Activated T-helper 1 cell treated with anti-CD3 and anti-CD28 coated beads, Interleukin-12 subunit alpha, Interleukin-12 subunit beta, Interleukin-2, Interleukin-4 antibody, amounts not matched to agents 30 ng/mL and 10 ng/mL and 1 ng/mL, durations not matched to agents 14 hours and 24 hours and 36 hours (primary cell): ENCODE measurements around the gene STYX. TPM values are rescaled to one million over a fixed set of nuclear protein-coding genes. Genes with fewer than 3 reads are reported as not detected.

ENCODE experiments used
- DNase-seq: peaks from one replicate; pipeline ENCODE4 v3.0.0; 2021; ENCODE audit warnings: low spot score
- H3K27ac Mint-ChIP-seq: one replicate; pipeline ENCODE4 v1.8.0; 2021; ENCODE audit warnings: mild to moderate bottlenecking, mixed read lengths
- H3K27me3 Mint-ChIP-seq: one replicate; pipeline ENCODE4 v1.8.0; 2022; ENCODE audit warnings: mild to moderate bottlenecking, moderate library complexity, mixed read lengths; ENCODE audit not compliant: insufficient read depth
- H3K36me3 Mint-ChIP-seq: one replicate; pipeline ENCODE4 v1.8.0; 2021; ENCODE audit warnings: low read depth, mixed read lengths
- H3K4me1 Mint-ChIP-seq: one replicate; pipeline ENCODE4 v1.8.0; 2021; ENCODE audit warnings: low read depth, mixed read lengths
- H3K4me3 Mint-ChIP-seq: one replicate; pipeline ENCODE4 v1.8.0; 2021; ENCODE audit warnings: mild to moderate bottlenecking, moderate library complexity, mixed read lengths
- H3K9me3 Mint-ChIP-seq: one replicate; pipeline ENCODE4 v1.8.0; 2021; ENCODE audit warnings: mixed read lengths
- intact Hi-C: fragments of 100-400 bp; cut with micrococcal nuclease; formaldehyde crosslinking; loops from one replicate; pipeline ENCODE4 v1.15.1; 2024
- total RNA-seq: library from RNA; stranded (reverse); gene quantifications from 2 replicates; pipeline ENCODE4 v1.2.3, GENCODE V29; 2022

The STYX gene
- total RNA-seq, 1 donor from 2014 or later: 18.7 TPM

DNA sequence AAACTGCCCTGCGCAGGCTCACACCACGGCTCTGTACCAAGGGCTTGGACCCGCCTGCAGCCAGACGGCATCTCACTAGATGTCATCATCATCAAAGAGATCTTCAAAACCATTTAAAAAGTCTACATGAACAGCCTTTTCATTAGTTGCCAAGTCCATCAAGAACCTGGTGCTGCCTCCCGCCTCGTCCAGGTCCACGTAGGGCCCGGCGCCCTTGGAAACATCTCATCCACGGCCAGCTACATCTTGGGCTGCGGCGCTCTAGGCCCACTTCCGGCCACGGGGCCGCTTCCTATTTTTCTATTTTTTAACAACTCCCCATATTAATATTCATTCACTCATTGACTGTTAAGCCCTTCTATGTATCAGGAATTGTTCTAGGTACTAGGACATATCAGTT, 68.9 kb downstream of the STYX start:
- intact Hi-C loops: no loop called here
- Mint-ChIP-seq H3K36me3 (peaks cover 2% of the 10 kb centered on the region), H3K9me3 (peaks cover 3% of the 10 kb centered on the region), H3K4me1 (no peaks in the 10 kb centered on the region), H3K4me3 (no peak overlapping the region), H3K27ac (no peak overlapping the region), H3K27me3 (peaks cover 7% of the 10 kb centered on the region)
- DNase-seq: no peak

DNA sequence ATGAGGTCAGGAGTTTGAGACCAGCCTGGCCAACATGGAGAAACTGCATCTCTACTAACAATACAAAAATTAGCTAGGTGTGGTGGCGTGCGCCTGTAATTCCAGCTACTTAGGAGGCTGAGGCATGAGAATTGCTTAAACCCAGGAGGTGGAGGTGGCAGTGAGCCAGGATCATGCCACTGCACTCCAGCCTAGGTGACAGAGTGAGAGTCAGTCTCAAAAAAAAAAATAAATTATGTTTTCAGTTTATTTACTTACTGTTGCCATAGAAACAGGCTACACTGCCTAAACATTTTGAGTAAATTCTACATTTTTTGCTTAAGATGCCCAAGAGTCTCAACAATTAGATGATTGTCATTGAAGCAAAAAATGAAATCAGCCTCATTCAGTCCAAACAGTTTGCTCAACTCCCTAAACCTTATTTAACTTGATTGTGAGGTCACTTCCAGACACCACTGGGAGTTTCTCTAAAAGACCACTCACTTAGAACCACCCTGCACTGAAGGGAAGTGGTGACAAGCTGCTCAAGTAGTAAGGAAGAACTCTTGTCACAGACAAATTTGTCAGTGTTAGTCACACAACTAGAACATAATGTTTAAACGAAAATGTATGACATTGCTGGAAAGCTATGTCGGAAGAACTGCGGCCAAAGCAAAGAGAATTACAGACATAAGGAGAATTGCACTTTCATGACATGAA, 71.2 kb downstream of the STYX start:
- intact Hi-C loops: no loop called here
- no peak for DNase-seq

GRCh38 chr14:52802597-52802996, 72.6 kb downstream of the STYX start:
- H3K27me3 Mint-ChIP-seq: peaks cover 7% of the 10 kb centered on the region
- no peaks in the 10 kb centered on the region for H3K9me3 Mint-ChIP-seq
- no peak overlapping the region for H3K27ac Mint-ChIP-seq
- intact Hi-C loops: no loop called here
- no peak for DNase-seq
- no peaks in the 10 kb centered on the region for H3K36me3 Mint-ChIP-seq
- no peaks in the 10 kb centered on the region for H3K4me1 Mint-ChIP-seq
- no peak overlapping the region for H3K4me3 Mint-ChIP-seq

More for the DNA sequence above, 71.2 kb downstream of the STYX start:
- Mint-ChIP-seq H3K9me3 (no peaks in the 10 kb centered on the region), H3K27me3 (peaks cover 7% of the 10 kb centered on the region), H3K27ac (no peak overlapping the region), H3K36me3 (peaks cover 2% of the 10 kb centered on the region), H3K4me1 (no peaks in the 10 kb centered on the region), H3K4me3 (no peak overlapping the region)

DNA sequence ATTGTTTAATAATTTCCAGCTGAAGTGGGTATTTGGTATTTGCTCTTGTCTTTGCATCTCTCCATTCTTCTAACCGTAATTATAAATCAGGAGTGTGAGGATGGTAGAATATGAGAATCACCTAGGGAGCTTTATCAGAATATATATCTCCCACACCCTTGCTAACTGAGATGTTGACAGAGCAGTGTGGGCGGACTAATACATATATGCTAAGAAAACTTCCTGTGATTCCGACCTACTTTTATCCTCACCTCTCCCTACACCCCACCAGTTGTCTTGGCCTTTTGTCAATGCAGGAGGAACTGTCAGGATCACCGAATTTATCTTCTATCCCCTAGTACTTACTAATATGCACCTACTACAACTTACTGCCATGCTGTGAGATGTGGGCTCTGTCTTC, 76.1 kb downstream of the STYX start:
- H3K36me3 Mint-ChIP-seq: no peaks in the 10 kb centered on the region
- H3K9me3 Mint-ChIP-seq: no peaks in the 10 kb centered on the region

DNA sequence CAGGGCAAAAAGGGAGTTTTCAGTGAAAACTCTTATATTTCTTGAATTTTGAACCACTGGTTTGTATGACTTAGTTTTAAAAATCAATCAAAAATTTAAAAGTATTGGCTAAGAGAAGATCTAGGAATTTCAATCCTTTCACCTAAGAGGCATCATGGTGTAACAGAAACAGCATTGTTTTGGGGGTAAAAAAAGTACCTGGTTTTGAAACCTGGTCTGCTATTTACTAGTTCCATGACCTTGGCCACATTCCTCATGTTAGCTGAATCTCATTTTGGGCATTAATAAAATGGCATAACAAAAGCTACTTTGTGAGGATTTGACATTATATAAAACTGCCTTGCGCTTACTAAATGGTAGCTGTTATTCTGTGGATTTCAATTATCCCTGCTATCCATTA, 78.1 kb downstream of the STYX start:
- no peak overlapping the region for H3K4me3 Mint-ChIP-seq
- H3K27ac Mint-ChIP-seq: no peak overlapping the region
- H3K27me3 Mint-ChIP-seq: no peaks in the 10 kb centered on the region

More for the DNA sequence above, 76.1 kb downstream of the STYX start:
- no peak for DNase-seq
- Mint-ChIP-seq H3K27me3 (peaks cover 7% of the 10 kb centered on the region), H3K27ac (no peak overlapping the region), H3K4me3 (no peak overlapping the region), H3K4me1 (no peaks in the 10 kb centered on the region)
- intact Hi-C loops: no loop called here

GRCh38 chr14:52821805-52822250, 91.9 kb downstream of the STYX start:
- H3K27ac Mint-ChIP-seq: no peak overlapping the region
- no peaks in the 10 kb centered on the region for H3K4me1 Mint-ChIP-seq

More for the DNA sequence above, 78.1 kb downstream of the STYX start:
- Mint-ChIP-seq H3K9me3 (no peaks in the 10 kb centered on the region), H3K36me3 (no peaks in the 10 kb centered on the region), H3K4me1 (no peaks in the 10 kb centered on the region)
- DNase-seq: no peak
- intact Hi-C loops: no loop called here

GRCh38 chr14:52824462-52824861, 94.5 kb downstream of the STYX start:
- Mint-ChIP-seq H3K27me3 (peaks cover 14% of the 10 kb centered on the region), H3K27ac (no peak overlapping the region), H3K9me3 (no peaks in the 10 kb centered on the region), H3K4me3 (no peak overlapping the region), H3K4me1 (no peaks in the 10 kb centered on the region), H3K36me3 (no peaks in the 10 kb centered on the region)
- intact Hi-C loops: loop anchor here (5.0 kb wide), 1 partner anchor 368 kb away; no protein-coding TSS in a partner anchor
- no peak for DNase-seq

More at GRCh38 chr14:52821805-52822250, 91.9 kb downstream of the STYX start:
- Mint-ChIP-seq H3K27me3 (peaks cover 14% of the 10 kb centered on the region), H3K4me3 (no peak overlapping the region), H3K36me3 (no peaks in the 10 kb centered on the region), H3K9me3 (no peaks in the 10 kb centered on the region)
- DNase-seq: no peak
- intact Hi-C loops: loop anchor here (5.0 kb wide), 1 partner anchor 370 kb away; no protein-coding TSS in a partner anchor

Other genes with a start within 250 kb of the STYX start
- 4.0 and 4.8 TPM in 2 replicates for gene TXNDC16, start 177.7 kb upstream of the STYX start, total RNA-seq
- gene GPR137C, start 177.3 kb upstream of the STYX start, total RNA-seq: 0.10 and 0.34 TPM in 2 replicates
- gene ERO1A, start 34.6 kb upstream of the STYX start, total RNA-seq: 144 and 158 TPM in 2 replicates
- 130 and 132 TPM in 2 replicates for gene PSMC6, start 23.0 kb upstream of the STYX start, total RNA-seq
- gene GNPNAT1, start 61.4 kb downstream of the STYX start, total RNA-seq: 26.0 and 26.4 TPM in 2 replicates
- gene FERMT2, start 220.9 kb downstream of the STYX start, total RNA-seq: 1.3 and 2.1 TPM in 2 replicates